GM23338 (cell line): Measurements from ENCODE around the gene RPS8. TPM values are rescaled to one million over a fixed set of nuclear protein-coding genes. Genes with fewer than 3 reads are reported as not detected.

Experiments used
- ATAC-seq: fragments of 200-7000 bp; cut with Tn5 transposase; 3 replicates; pipeline ENCODE4 v1.9.1; 2020
- DNase-seq: peaks from one replicate; pipeline ENCODE4 v3.0.0-alpha.2; 2015; ENCODE audit warnings: low spot score
- H2AFZ ChIP-seq: fragments of 200-600 bp; sonication (generic); 2 replicates; pipeline ENCODE4 v1.8.0; 2016; ENCODE audit warnings: antibody characterized with exemption, mild to moderate bottlenecking, moderate library complexity
- H3F3A ChIP-seq: fragments of 200-600 bp; sonication (generic); replicated peaks from 2 replicates; pipeline ENCODE4 v1.8.0; 2017; ENCODE audit warnings: antibody characterized with exemption, mixed run types, low read depth
- H3K27ac ChIP-seq: fragments of 200-600 bp; sonication (generic); 2 replicates; pipeline ENCODE4 v1.6.1; 2016; ENCODE audit warnings: low read depth
- H3K27me3 ChIP-seq: fragments of 200-600 bp; sonication (generic); 2 replicates; pipeline ENCODE4 v1.8.0; 2016; ENCODE audit warnings: mild to moderate bottlenecking, mixed run types, moderate library complexity; ENCODE audit not compliant: insufficient read depth
- H3K36me3 ChIP-seq: fragments of 200-600 bp; sonication (generic); 2 replicates; pipeline ENCODE4 v1.8.0; 2016; ENCODE audit warnings: mild to moderate bottlenecking; ENCODE audit not compliant: insufficient read depth
- H3K4me1 ChIP-seq: fragments of 200-600 bp; sonication (generic); 2 replicates; pipeline ENCODE4 v1.8.0; 2016; ENCODE audit warnings: mild to moderate bottlenecking, moderate library complexity; ENCODE audit not compliant: insufficient read depth
- H3K4me2 ChIP-seq: fragments of 200-600 bp; sonication (generic); 2 replicates; pipeline ENCODE4 v1.7.1; 2017; ENCODE audit warnings: mixed run types
- H3K4me3 ChIP-seq: fragments of 200-600 bp; sonication (generic); 2 replicates; pipeline ENCODE4 v1.6.1; 2016; ENCODE audit warnings: mixed run types
- H3K79me2 ChIP-seq: fragments of 200-600 bp; sonication (generic); replicated peaks from 2 replicates; pipeline ENCODE4 v1.8.0; 2017; ENCODE audit warnings: mild to moderate bottlenecking; ENCODE audit not compliant: insufficient read depth
- H3K9me2 ChIP-seq: fragments of 200-600 bp; sonication (generic); 2 replicates; pipeline ENCODE4 v1.8.0; 2017; ENCODE audit not compliant: insufficient read depth
- H4K20me1 ChIP-seq: fragments of 200-600 bp; sonication (generic); replicated peaks from 2 replicates; pipeline ENCODE4 v1.8.0; 2017; ENCODE audit warnings: mild to moderate bottlenecking; ENCODE audit not compliant: insufficient read depth
- H3K27ac Mint-ChIP-seq: 2 replicates; pipeline ENCODE4 v1.8.0; 2020; ENCODE audit warnings: inconsistent platforms, mild to moderate bottlenecking, moderate library complexity, mixed read lengths
- H3K27me3 Mint-ChIP-seq: 3 replicates; pipeline ENCODE4 v1.8.0; 2022; ENCODE audit warnings: low read depth, mild to moderate bottlenecking, moderate library complexity, mixed read lengths, inconsistent platforms; ENCODE audit not compliant: insufficient read depth, poor library complexity
- H3K36me3 Mint-ChIP-seq: 3 replicates; pipeline ENCODE4 v1.8.0; 2021; ENCODE audit warnings: low read depth, mild to moderate bottlenecking, inconsistent platforms, moderate library complexity, mixed read lengths
- H3K4me1 Mint-ChIP-seq: 3 replicates; pipeline ENCODE4 v1.8.0; 2020; ENCODE audit warnings: mild to moderate bottlenecking, inconsistent platforms, mixed read lengths
- H3K4me3 Mint-ChIP-seq: 3 replicates; pipeline ENCODE4 v1.8.0; 2021; ENCODE audit warnings: moderate library complexity, mild to moderate bottlenecking, inconsistent platforms, mixed read lengths
- H3K9me3 Mint-ChIP-seq: 3 replicates; pipeline ENCODE4 v1.8.0; 2020; ENCODE audit warnings: moderate library complexity, mild to moderate bottlenecking, inconsistent platforms, mixed read lengths
- CREB1 ChIP-seq: fragments of 250-450 bp; sonication (Bioruptor Pico); IDR thresholded peaks from 2 replicates; pipeline ENCODE4 v1.5.0; 2020; ENCODE audit warnings: low read depth, mild to moderate bottlenecking, moderate library complexity
- EZH2 ChIP-seq: fragments of 200-600 bp; sonication (generic); IDR thresholded peaks from one replicate; pipeline ENCODE4 v1.8.0; 2017; ENCODE audit warnings: antibody characterized with exemption, mild to moderate bottlenecking, low read depth; ENCODE audit not compliant: unreplicated experiment
- EZH2phosphoT487 ChIP-seq: fragments of 200-600 bp; sonication (generic); IDR thresholded peaks from one replicate; pipeline ENCODE4 v1.8.1; 2018; ENCODE audit warnings: antibody characterized with exemption; ENCODE audit not compliant: unreplicated experiment
- JUNB ChIP-seq: IDR thresholded peaks from one replicate; pipeline ENCODE4 v1.6.1; 2016; ENCODE audit warnings: antibody characterized with exemption; ENCODE audit not compliant: unreplicated experiment
- NANOG ChIP-seq: IDR thresholded peaks from 2 replicates; pipeline ENCODE4 v1.6.1; 2016; ENCODE audit warnings: antibody characterized with exemption, borderline replicate concordance
- POLR2AphosphoS5 ChIP-seq: IDR thresholded peaks from 2 replicates; pipeline ENCODE4 v1.6.1; 2016; ENCODE audit warnings: antibody characterized with exemption, low read depth
- STAT1 ChIP-seq: IDR thresholded peaks from one replicate; pipeline ENCODE4 v1.6.1; 2016; ENCODE audit warnings: antibody characterized with exemption; ENCODE audit not compliant: unreplicated experiment
- ZNF114 ChIP-seq: fragments of 250-450 bp; sonication (Bioruptor Pico); IDR thresholded peaks from 2 replicates; pipeline ENCODE4 v1.5.0; 2020; ENCODE audit warnings: mild to moderate bottlenecking, moderate library complexity
- ZNF331 ChIP-seq: fragments of 250-450 bp; sonication (Bioruptor Pico); IDR thresholded peaks from 2 replicates; pipeline ENCODE4 v1.5.0; 2020; ENCODE audit warnings: low read depth, mild to moderate bottlenecking, moderate library complexity
- polyA plus RNA-seq: library from polyadenylated mRNA; unstranded; fragments of >200 nt; fragmentation: Nextera tagmentation; extraction: Ambion mirVana; gene quantifications from 2 replicates; pipeline ENCODE4 v1.2.1, GENCODE V29; 2016
- total RNA-seq: library from RNA; depleted of rRNA; stranded (reverse); fragments of >200 nt; shearing (Covaris generic); gene quantifications from 2 replicates; pipeline ENCODE4 v1.2.3, GENCODE V29; 2014
- TF ChIP-seq, protein P1 (sequence below): IDR thresholded peaks from 2 replicates; pipeline ENCODE4 v1.6.1; 2016; ENCODE audit warnings: antibody characterized with exemption
- TF ChIP-seq, protein P2 (sequence below): IDR thresholded peaks from one replicate; pipeline ENCODE4 v1.6.1; 2018; ENCODE audit warnings: antibody characterized with exemption; ENCODE audit not compliant: unreplicated experiment
- TF ChIP-seq, protein P3 (sequence below), 2 experiments: fragments of 200-600 bp in 1 of 2; sonication (generic) in 1 of 2; conservative IDR thresholded peaks; 2 replicates each; pipeline versions ENCODE4 v1.5.1 to v1.6.1; 2016 to 2017; ENCODE audit warnings: antibody characterized with exemption in 2 of 2, low read depth in 2 of 2, mild to moderate bottlenecking in 2 of 2, moderate library complexity in 1 of 2
- TF ChIP-seq, protein P4 (sequence below): fragments of 250-450 bp; sonication (Bioruptor Pico); IDR thresholded peaks from 2 replicates; pipeline ENCODE4 v1.5.0; 2020; ENCODE audit warnings: mild to moderate bottlenecking, moderate library complexity

Gene RPS8
- total and polyA plus RNA-seq, 2 experiments from 2014 or later, result 1,756 to 2,427 TPM

DNA sequence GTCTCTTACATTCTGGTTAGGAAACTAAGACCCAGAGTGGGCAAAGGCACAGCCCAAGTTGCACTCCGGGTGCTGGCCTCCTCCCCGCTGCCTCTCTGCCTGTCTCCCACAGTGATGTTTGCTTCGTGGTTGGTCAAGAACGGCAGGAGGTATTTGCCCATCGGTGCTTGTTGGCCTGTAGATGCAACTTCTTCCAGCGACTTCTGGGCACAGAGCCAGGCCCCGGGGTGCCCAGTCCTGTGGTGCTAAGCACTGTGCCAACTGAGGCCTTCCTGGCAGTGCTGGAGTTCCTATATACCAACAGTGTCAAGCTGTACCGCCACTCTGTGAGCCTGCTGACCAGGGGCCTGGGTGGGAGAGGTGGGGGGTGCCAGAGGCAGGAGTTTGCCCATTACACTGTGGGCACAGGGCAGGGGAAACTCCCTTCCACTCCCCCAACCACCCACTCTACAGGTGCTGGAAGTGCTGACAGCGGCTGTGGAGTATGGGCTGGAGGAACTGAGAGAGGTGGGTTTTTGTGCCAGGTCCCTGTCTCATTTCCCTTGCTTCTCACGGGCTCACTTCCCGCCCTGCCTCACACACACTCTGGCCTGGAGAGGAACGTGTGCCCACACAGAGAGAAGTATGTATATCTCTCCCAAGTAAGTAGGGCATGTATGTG lies 34.9 kb downstream of the RPS8 start:
- H3K79me2 ChIP-seq, result no peaks in the 10 kb centered on the region
- ATAC-seq (no peak), DNase-seq (no peak)
- H3K4me3 Mint-ChIP-seq, result no peak overlapping the region
- H3K4me1 Mint-ChIP-seq, result peaks cover 43% of the 10 kb centered on the region
- H3K9me3 Mint-ChIP-seq, result peaks cover 4% of the 10 kb centered on the region; the same call in 2 of the 3 replicates
- H3K27me3 Mint-ChIP-seq, result peaks cover 27% of the 10 kb centered on the region
- TF ChIP-seq, protein P1, sequence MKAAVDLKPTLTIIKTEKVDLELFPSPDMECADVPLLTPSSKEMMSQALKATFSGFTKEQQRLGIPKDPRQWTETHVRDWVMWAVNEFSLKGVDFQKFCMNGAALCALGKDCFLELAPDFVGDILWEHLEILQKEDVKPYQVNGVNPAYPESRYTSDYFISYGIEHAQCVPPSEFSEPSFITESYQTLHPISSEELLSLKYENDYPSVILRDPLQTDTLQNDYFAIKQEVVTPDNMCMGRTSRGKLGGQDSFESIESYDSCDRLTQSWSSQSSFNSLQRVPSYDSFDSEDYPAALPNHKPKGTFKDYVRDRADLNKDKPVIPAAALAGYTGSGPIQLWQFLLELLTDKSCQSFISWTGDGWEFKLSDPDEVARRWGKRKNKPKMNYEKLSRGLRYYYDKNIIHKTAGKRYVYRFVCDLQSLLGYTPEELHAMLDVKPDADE, result no peak
- TF ChIP-seq STAT1, result no peak
- TF ChIP-seq, protein P2, sequence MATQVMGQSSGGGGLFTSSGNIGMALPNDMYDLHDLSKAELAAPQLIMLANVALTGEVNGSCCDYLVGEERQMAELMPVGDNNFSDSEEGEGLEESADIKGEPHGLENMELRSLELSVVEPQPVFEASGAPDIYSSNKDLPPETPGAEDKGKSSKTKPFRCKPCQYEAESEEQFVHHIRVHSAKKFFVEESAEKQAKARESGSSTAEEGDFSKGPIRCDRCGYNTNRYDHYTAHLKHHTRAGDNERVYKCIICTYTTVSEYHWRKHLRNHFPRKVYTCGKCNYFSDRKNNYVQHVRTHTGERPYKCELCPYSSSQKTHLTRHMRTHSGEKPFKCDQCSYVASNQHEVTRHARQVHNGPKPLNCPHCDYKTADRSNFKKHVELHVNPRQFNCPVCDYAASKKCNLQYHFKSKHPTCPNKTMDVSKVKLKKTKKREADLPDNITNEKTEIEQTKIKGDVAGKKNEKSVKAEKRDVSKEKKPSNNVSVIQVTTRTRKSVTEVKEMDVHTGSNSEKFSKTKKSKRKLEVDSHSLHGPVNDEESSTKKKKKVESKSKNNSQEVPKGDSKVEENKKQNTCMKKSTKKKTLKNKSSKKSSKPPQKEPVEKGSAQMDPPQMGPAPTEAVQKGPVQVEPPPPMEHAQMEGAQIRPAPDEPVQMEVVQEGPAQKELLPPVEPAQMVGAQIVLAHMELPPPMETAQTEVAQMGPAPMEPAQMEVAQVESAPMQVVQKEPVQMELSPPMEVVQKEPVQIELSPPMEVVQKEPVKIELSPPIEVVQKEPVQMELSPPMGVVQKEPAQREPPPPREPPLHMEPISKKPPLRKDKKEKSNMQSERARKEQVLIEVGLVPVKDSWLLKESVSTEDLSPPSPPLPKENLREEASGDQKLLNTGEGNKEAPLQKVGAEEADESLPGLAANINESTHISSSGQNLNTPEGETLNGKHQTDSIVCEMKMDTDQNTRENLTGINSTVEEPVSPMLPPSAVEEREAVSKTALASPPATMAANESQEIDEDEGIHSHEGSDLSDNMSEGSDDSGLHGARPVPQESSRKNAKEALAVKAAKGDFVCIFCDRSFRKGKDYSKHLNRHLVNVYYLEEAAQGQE, result no peak
- TF ChIP-seq, protein P3, sequence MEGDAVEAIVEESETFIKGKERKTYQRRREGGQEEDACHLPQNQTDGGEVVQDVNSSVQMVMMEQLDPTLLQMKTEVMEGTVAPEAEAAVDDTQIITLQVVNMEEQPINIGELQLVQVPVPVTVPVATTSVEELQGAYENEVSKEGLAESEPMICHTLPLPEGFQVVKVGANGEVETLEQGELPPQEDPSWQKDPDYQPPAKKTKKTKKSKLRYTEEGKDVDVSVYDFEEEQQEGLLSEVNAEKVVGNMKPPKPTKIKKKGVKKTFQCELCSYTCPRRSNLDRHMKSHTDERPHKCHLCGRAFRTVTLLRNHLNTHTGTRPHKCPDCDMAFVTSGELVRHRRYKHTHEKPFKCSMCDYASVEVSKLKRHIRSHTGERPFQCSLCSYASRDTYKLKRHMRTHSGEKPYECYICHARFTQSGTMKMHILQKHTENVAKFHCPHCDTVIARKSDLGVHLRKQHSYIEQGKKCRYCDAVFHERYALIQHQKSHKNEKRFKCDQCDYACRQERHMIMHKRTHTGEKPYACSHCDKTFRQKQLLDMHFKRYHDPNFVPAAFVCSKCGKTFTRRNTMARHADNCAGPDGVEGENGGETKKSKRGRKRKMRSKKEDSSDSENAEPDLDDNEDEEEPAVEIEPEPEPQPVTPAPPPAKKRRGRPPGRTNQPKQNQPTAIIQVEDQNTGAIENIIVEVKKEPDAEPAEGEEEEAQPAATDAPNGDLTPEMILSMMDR (conservative IDR thresholded peaks at IDR 0.05; ENCODE audit: low read depth in 2 of 2), result no peak
- no peak for TF ChIP-seq NANOG
- TF ChIP-seq EZH2, result no peak
- TF ChIP-seq, protein P4, sequence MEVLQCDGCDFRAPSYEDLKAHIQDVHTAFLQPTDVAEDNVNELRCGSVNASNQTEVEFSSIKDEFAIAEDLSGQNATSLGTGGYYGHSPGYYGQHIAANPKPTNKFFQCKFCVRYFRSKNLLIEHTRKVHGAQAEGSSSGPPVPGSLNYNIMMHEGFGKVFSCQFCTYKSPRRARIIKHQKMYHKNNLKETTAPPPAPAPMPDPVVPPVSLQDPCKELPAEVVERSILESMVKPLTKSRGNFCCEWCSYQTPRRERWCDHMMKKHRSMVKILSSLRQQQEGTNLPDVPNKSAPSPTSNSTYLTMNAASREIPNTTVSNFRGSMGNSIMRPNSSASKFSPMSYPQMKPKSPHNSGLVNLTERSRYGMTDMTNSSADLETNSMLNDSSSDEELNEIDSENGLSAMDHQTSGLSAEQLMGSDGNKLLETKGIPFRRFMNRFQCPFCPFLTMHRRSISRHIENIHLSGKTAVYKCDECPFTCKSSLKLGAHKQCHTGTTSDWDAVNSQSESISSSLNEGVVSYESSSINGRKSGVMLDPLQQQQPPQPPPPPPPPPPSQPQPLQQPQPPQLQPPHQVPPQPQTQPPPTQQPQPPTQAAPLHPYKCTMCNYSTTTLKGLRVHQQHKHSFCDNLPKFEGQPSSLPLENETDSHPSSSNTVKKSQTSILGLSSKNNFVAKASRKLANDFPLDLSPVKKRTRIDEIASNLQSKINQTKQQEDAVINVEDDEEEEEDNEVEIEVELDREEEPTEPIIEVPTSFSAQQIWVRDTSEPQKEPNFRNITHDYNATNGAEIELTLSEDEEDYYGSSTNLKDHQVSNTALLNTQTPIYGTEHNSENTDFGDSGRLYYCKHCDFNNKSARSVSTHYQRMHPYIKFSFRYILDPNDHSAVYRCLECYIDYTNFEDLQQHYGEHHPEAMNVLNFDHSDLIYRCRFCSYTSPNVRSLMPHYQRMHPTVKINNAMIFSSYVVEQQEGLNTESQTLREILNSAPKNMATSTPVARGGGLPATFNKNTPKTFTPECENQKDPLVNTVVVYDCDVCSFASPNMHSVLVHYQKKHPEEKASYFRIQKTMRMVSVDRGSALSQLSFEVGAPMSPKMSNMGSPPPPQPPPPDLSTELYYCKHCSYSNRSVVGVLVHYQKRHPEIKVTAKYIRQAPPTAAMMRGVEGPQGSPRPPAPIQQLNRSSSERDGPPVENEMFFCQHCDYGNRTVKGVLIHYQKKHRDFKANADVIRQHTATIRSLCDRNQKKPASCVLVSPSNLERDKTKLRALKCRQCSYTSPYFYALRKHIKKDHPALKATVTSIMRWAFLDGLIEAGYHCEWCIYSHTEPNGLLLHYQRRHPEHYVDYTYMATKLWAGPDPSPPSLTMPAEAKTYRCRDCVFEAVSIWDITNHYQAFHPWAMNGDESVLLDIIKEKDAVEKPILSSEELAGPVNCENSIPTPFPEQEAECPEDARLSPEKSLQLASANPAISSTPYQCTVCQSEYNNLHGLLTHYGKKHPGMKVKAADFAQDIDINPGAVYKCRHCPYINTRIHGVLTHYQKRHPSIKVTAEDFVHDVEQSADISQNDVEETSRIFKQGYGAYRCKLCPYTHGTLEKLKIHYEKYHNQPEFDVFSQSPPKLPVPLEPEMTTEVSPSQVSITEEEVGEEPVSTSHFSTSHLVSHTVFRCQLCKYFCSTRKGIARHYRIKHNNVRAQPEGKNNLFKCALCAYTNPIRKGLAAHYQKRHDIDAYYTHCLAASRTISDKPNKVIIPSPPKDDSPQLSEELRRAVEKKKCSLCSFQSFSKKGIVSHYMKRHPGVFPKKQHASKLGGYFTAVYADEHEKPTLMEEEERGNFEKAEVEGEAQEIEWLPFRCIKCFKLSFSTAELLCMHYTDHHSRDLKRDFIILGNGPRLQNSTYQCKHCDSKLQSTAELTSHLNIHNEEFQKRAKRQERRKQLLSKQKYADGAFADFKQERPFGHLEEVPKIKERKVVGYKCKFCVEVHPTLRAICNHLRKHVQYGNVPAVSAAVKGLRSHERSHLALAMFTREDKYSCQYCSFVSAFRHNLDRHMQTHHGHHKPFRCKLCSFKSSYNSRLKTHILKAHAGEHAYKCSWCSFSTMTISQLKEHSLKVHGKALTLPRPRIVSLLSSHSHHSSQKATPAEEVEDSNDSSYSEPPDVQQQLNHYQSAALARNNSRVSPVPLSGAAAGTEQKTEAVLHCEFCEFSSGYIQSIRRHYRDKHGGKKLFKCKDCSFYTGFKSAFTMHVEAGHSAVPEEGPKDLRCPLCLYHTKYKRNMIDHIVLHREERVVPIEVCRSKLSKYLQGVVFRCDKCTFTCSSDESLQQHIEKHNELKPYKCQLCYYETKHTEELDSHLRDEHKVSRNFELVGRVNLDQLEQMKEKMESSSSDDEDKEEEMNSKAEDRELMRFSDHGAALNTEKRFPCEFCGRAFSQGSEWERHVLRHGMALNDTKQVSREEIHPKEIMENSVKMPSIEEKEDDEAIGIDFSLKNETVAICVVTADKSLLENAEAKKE (CRISPR knock-in tag), result no peak
- TF ChIP-seq ZNF114 (CRISPR knock-in tag), result no peak
- no peak for TF ChIP-seq ZNF331
- TF ChIP-seq EZH2phosphoT487, result no peak
- no peak for TF ChIP-seq POLR2AphosphoS5
- no peak for TF ChIP-seq CREB1 (CRISPR knock-in tag)
- TF ChIP-seq JUNB, result no peak
- H3K27me3 ChIP-seq, result peaks cover 11% of the 10 kb centered on the region
- H3K36me3 ChIP-seq, result no peaks in the 10 kb centered on the region; the same call in 1 of the 2 replicates
- H3K9me2 ChIP-seq, result no peaks in the 10 kb centered on the region
- peaks cover 37% of the 10 kb centered on the region for H3K4me1 ChIP-seq
- H3F3A ChIP-seq, result peaks cover 11% of the 10 kb centered on the region
- no peak overlapping the region for H3K4me3 ChIP-seq
- no peak overlapping the region for H3K4me2 ChIP-seq
- no peak overlapping the region for H2AFZ ChIP-seq
- H4K20me1 ChIP-seq, result no peaks in the 10 kb centered on the region
- H3K27ac ChIP-seq, result no peak overlapping the region
- H3K27ac Mint-ChIP-seq, result no peak overlapping the region
- peaks cover 15% of the 10 kb centered on the region for H3K36me3 Mint-ChIP-seq
